Midbrain (tissue), 1 donor: Measurements from ENCODE around the gene NRG3.

ENCODE experiments used
- DNase-seq: peaks from one replicate; lab custom pipeline; 2025; lab: John Stamatoyannopoulos, UW

The NRG3 gene

GRCh38 chr10:81884856-81885255 is 9.9 kb downstream of the NRG3 start:
- no peak for DNase-seq

GRCh38 chr10:81885491-81885890 is 10.5 kb downstream of the NRG3 start:
- DNase-seq = no peak

- DNase-seq = no peak
These were observed 11.9 kb downstream of the NRG3 start for GRCh38 chr10:81886939-81887338.

- no peak for DNase-seq
These were observed 14.3 kb downstream of the NRG3 start for GRCh38 chr10:81889181-81889769.

GRCh38 chr10:81894616-81895015 is 19.6 kb downstream of the NRG3 start:
- no peak for DNase-seq

- DNase-seq = no peak
These were observed 23.5 kb downstream of the NRG3 start for GRCh38 chr10:81898518-81898917.

- DNase-seq = no peak
These were observed 26.0 kb downstream of the NRG3 start for GRCh38 chr10:81900989-81901388.

GRCh38 chr10:81903472-81903871 is 28.5 kb downstream of the NRG3 start:
- DNase-seq = no peak

- no peak for DNase-seq
These were observed 30.2 kb downstream of the NRG3 start for GRCh38 chr10:81905161-81905560.

- DNase-seq = no peak
These were observed 34.5 kb downstream of the NRG3 start for GRCh38 chr10:81909453-81909852.

GRCh38 chr10:81911328-81911727 is 36.3 kb downstream of the NRG3 start:
- DNase-seq = no peak

- no peak for DNase-seq
These were observed 39.9 kb downstream of the NRG3 start for GRCh38 chr10:81914736-81915503.

GRCh38 chr10:81915504-81915897 is 40.5 kb downstream of the NRG3 start:
- DNase-seq = no peak

- DNase-seq = no peak
These were observed 42.7 kb downstream of the NRG3 start for GRCh38 chr10:81917666-81918065.

GRCh38 chr10:81918766-81919165 is 43.8 kb downstream of the NRG3 start:
- DNase-seq = no peak

- DNase-seq = no peak
These were observed 45.3 kb downstream of the NRG3 start for GRCh38 chr10:81920213-81920829.

GRCh38 chr10:81928119-81928518 is 53.1 kb downstream of the NRG3 start:
- no peak for DNase-seq

GRCh38 chr10:81943583-81943982 is 68.6 kb downstream of the NRG3 start:
- no peak for DNase-seq

- no peak for DNase-seq
These were observed 69.6 kb downstream of the NRG3 start for GRCh38 chr10:81944609-81945008.

- no peak for DNase-seq
These were observed 74.3 kb downstream of the NRG3 start for GRCh38 chr10:81949283-81949682.

- no peak for DNase-seq
These were observed 75.4 kb downstream of the NRG3 start for GRCh38 chr10:81950358-81950757.

- DNase-seq = no peak
These were observed 78.4 kb downstream of the NRG3 start for GRCh38 chr10:81953420-81953819.

- no peak for DNase-seq
These were observed 83.0 kb downstream of the NRG3 start for GRCh38 chr10:81957976-81958375.
